ENCODE data around the gene GOT2.

- TF ChIP-seq CTCF (IDR thresholded peaks at IDR 0.05 in 4 of 5, conservative IDR thresholded peaks at IDR 0.05 in 1 of 5) = no peak
- TF ChIP-seq POLR2A (IDR thresholded peaks at IDR 0.05) = no peak
These were observed 24.8 kb downstream of the GOT2 start for GRCh38 chr16:58709333-58709732.

Data from gastrocnemius medialis (tissue), 4 donors.